OCI-LY1 (cell line): ENCODE results near the gene WFDC2.

Experiments used
- H2AFZ ChIP-seq: fragments of 200-600 bp; sonication (generic), shearing (Covaris generic); 2 replicates; pipeline ENCODE4 v1.6.0; 2014; ENCODE audit warnings: antibody characterized with exemption, mild to moderate bottlenecking, low read length
- H3F3A ChIP-seq: fragments of 200-600 bp; sonication (generic), shearing (Covaris generic); 2 replicates; pipeline ENCODE4 v1.6.0; 2014; ENCODE audit warnings: mild to moderate bottlenecking, antibody characterized with exemption, low read length, moderate library complexity; ENCODE audit not compliant: insufficient read depth
- H3K27ac ChIP-seq: fragments of 200-600 bp; sonication (generic); 2 replicates; pipeline ENCODE4 v1.5.1; 2014; ENCODE audit warnings: low read length, mixed run types, mild to moderate bottlenecking, low read depth; ENCODE audit not compliant: poor library complexity, severe bottlenecking
- H3K27me3 ChIP-seq: fragments of 200-600 bp; sonication (generic); 2 replicates; pipeline ENCODE4 v1.6.0; 2014; ENCODE audit warnings: antibody characterized with exemption, mild to moderate bottlenecking, low read length, moderate library complexity; ENCODE audit not compliant: insufficient read depth
- H3K36me3 ChIP-seq: fragments of 200-600 bp; sonication (generic); 2 replicates; pipeline ENCODE4 v1.6.1; 2014; ENCODE audit warnings: mild to moderate bottlenecking, antibody characterized with exemption, low read length, moderate library complexity, mixed read lengths; ENCODE audit not compliant: insufficient read depth
- H3K4me1 ChIP-seq: fragments of 200-600 bp; sonication (generic); 2 replicates; pipeline ENCODE4 v1.5.1; 2014; ENCODE audit warnings: mild to moderate bottlenecking, low read length, moderate library complexity; ENCODE audit not compliant: insufficient read depth, severe bottlenecking
- H3K4me2 ChIP-seq: fragments of 200-600 bp; sonication (generic), shearing (Covaris generic); 2 replicates; pipeline ENCODE4 v1.6.1; 2014; ENCODE audit warnings: low read length
- H3K4me3 ChIP-seq: fragments of 200-600 bp; sonication (generic); 2 replicates; pipeline ENCODE4 v1.5.1; 2014; ENCODE audit warnings: low read length, low read depth, mild to moderate bottlenecking, mixed read lengths; ENCODE audit not compliant: poor library complexity, severe bottlenecking
- H3K79me2 ChIP-seq: fragments of 200-600 bp; shearing (Covaris generic); 2 replicates; pipeline ENCODE4 v1.6.1; 2016; ENCODE audit warnings: mixed run types, low read length, mixed read lengths; ENCODE audit not compliant: insufficient read depth
- H3K9ac ChIP-seq: fragments of 200-600 bp; sonication (generic), shearing (Covaris generic); 2 replicates; pipeline ENCODE4 v1.6.1; 2014; ENCODE audit warnings: mild to moderate bottlenecking, low read length, mixed read lengths
- H3K9me2 ChIP-seq: fragments of 200-600 bp; sonication (generic), shearing (Covaris generic); 2 replicates; pipeline ENCODE4 v1.6.1; 2014; ENCODE audit warnings: low read depth, mild to moderate bottlenecking, low read length, mixed read lengths
- H3K9me3 ChIP-seq: fragments of 200-600 bp; shearing (Covaris generic); 2 replicates; pipeline ENCODE4 v1.6.1; 2014; ENCODE audit warnings: low read length, mixed read lengths
- H4K20me1 ChIP-seq: fragments of 200-600 bp; sonication (generic), shearing (Covaris generic); 2 replicates; pipeline ENCODE4 v1.6.0; 2016; ENCODE audit warnings: mild to moderate bottlenecking, low read length; ENCODE audit not compliant: insufficient read depth
- CTCF ChIP-seq: fragments of 200-600 bp; sonication (generic), shearing (Covaris generic); IDR thresholded peaks from 2 replicates; pipeline ENCODE4 v1.5.1; 2017; ENCODE audit warnings: mild to moderate bottlenecking, antibody characterized with exemption, low read length, moderate library complexity, mixed read lengths
- EZH2 ChIP-seq: fragments of 200-600 bp; sonication (generic), shearing (Covaris generic); IDR thresholded peaks from 2 replicates; pipeline ENCODE4 v1.8.0; 2017; ENCODE audit warnings: borderline replicate concordance, mixed run types, mild to moderate bottlenecking, antibody characterized with exemption, low read length, moderate library complexity, mixed read lengths

The WFDC2 gene

GRCh38 chr20:45487231-45487635 is 17.7 kb downstream of the WFDC2 start:
- H2AFZ ChIP-seq, result no peak overlapping the region
- no peak overlapping the region for H3K4me3 ChIP-seq
- no peaks in the 10 kb centered on the region for H3K4me1 ChIP-seq
- no peaks in the 10 kb centered on the region for H3K9me2 ChIP-seq
- H3K36me3 ChIP-seq, result no peaks in the 10 kb centered on the region
- TF ChIP-seq EZH2 (no peak), CTCF (peak; percentile 26; the same call in 1 of the 2 replicates)
- no peaks in the 10 kb centered on the region for H4K20me1 ChIP-seq
- no peak overlapping the region for H3K9ac ChIP-seq
- H3K79me2 ChIP-seq, result no peaks in the 10 kb centered on the region
- no peak overlapping the region for H3K4me2 ChIP-seq
- H3K9me3 ChIP-seq, result no peaks in the 10 kb centered on the region
- H3F3A ChIP-seq, result no peaks in the 10 kb centered on the region
- H3K27me3 ChIP-seq, result no peaks in the 10 kb centered on the region
- H3K27ac ChIP-seq, result no peak overlapping the region

- Histone ChIP-seq H3K4me2 (no peak overlapping the region), H3F3A (no peaks in the 10 kb centered on the region), H2AFZ (no peak overlapping the region), H3K36me3 (no peaks in the 10 kb centered on the region), H3K9ac (no peak overlapping the region), H3K4me3 (no peak overlapping the region), H3K9me3 (no peaks in the 10 kb centered on the region), H4K20me1 (no peaks in the 10 kb centered on the region), H3K27me3 (no peaks in the 10 kb centered on the region), H3K27ac (no peak overlapping the region), H3K79me2 (no peaks in the 10 kb centered on the region), H3K9me2 (no peaks in the 10 kb centered on the region), H3K4me1 (no peaks in the 10 kb centered on the region)
- TF ChIP-seq EZH2 (no peak), CTCF (no peak)
These were observed 19.6 kb downstream of the WFDC2 start for GRCh38 chr20:45489083-45489531.

GRCh38 chr20:45495501-45495941 is 26.0 kb downstream of the WFDC2 start:
- H3K9me2 ChIP-seq, result no peaks in the 10 kb centered on the region
- TF ChIP-seq EZH2 (no peak), CTCF (no peak)

More at GRCh38 chr20:45495501-45495941, 26.0 kb downstream of the WFDC2 start:
- Histone ChIP-seq H3K4me2 (no peak overlapping the region), H2AFZ (no peak overlapping the region), H3K27me3 (no peaks in the 10 kb centered on the region), H3F3A (no peaks in the 10 kb centered on the region), H3K27ac (no peak overlapping the region), H4K20me1 (no peaks in the 10 kb centered on the region), H3K79me2 (no peaks in the 10 kb centered on the region), H3K9ac (no peak overlapping the region), H3K9me3 (no peaks in the 10 kb centered on the region), H3K4me3 (no peak overlapping the region), H3K4me1 (no peaks in the 10 kb centered on the region), H3K36me3 (no peaks in the 10 kb centered on the region)
